HL-60/S4 treated with retinoic acid at 250 ng/mL for 4 days and 3 days (cell line): ENCODE results near the gene RHOV.

Experiments used
- in situ Hi-C: fragments of 300-500 bp; cut with MboI; formaldehyde crosslinking; loops from 2 replicates; pipeline ENCODE4 v1.7.0; 2022; ENCODE audit warnings: low sequenced_read_pairs

The RHOV gene

DNA sequence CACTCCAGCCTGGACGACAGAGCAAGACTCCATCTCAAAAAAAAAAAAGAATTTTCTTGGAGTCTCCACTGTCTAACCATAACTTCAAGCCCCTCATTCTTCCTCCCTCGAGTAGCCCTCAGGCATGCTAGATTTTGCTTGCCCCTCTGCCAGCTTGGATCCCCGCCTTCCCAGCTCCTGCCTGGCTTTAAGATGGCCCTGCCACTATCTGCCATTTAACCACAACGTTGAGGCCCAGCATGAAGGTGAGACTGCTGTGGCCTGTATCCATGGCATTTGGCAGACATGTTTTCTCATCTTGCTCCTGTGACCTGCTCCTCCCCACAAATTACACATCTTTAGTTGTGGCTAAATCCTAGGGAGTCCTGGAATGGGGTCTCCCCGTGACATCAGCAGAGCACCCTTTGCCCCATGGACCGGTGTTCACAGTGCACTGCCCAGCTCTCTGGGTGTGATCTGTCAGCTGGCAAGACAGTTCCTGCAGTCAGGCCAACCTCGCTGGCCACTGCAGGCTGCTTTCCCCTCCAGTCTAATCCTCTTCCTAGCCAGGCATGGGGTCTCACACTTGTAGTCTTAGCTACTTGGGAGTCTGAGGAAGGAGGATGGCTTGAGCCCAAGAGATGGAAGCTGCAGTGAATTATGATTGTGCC is 30.6 kb upstream of the RHOV start:
- in situ Hi-C loops, result loop anchor here (10.0 kb wide), 1 partner anchor 280 kb away; no protein-coding TSS in a partner anchor

DNA sequence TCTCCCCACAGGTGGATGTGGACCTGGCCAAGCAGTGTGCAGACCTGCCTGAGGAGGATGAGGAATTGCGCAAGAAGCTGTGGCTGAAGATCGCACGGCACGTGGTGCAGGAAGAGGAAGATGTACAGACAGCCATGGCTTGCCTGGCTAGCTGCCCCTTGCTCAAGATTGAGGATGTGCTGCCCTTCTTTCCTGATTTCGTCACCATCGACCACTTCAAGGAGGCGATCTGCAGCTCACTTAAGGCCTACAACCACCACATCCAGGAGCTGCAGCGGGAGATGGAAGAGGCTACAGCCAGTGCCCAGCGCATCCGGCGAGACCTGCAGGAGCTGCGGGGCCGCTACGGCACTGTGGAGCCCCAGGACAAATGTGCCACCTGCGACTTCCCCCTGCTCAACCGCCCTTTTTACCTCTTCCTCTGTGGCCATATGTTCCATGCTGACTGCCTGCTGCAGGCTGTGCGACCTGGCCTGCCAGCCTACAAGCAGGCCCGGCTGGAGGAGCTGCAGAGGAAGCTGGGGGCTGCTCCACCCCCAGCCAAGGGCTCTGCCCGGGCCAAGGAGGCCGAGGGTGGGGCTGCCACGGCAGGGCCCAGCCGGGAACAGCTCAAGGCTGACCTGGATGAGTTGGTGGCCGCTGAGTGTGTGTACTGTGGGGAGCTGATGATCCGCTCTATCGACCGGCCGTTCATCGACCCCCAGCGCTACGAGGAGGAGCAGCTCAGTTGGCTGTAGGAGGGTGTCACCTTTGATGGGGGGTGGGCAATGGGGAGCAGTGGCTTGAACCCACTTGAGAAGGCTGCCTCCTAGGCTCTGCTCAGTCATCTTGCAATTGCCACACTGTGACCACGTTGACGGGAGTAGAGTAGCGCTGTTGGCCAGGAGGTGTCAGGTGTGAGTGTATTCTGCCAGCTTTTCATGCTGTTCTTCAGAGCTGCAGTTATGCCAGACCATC is 28.8 kb upstream of the RHOV start:
- in situ Hi-C loops, result loop anchor here (10.0 kb wide), 1 partner anchor 282 kb away; no protein-coding TSS in a partner anchor

DNA sequence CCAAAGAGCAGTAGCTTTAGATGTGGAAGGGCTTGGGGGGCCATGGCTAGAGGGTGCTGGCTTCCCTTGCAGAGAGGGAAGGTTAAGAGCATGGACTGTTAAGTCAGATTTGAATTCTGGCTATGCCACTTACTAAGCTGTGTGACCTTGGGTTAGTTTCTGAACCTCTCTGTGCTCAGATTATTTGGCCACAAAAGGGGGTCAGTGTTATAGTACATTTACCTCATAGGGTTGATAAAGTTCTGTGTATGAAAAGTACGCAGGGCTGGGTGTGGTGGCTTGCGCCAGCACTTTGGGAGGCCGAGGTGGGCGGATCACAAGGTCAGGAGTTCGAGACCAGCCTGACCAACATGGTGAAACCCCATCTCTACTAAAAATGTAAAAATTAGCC is 27.0 kb upstream of the RHOV start:
- in situ Hi-C loops, result loop anchor here (10.0 kb wide), 1 partner anchor 284 kb away; no protein-coding TSS in a partner anchor

DNA sequence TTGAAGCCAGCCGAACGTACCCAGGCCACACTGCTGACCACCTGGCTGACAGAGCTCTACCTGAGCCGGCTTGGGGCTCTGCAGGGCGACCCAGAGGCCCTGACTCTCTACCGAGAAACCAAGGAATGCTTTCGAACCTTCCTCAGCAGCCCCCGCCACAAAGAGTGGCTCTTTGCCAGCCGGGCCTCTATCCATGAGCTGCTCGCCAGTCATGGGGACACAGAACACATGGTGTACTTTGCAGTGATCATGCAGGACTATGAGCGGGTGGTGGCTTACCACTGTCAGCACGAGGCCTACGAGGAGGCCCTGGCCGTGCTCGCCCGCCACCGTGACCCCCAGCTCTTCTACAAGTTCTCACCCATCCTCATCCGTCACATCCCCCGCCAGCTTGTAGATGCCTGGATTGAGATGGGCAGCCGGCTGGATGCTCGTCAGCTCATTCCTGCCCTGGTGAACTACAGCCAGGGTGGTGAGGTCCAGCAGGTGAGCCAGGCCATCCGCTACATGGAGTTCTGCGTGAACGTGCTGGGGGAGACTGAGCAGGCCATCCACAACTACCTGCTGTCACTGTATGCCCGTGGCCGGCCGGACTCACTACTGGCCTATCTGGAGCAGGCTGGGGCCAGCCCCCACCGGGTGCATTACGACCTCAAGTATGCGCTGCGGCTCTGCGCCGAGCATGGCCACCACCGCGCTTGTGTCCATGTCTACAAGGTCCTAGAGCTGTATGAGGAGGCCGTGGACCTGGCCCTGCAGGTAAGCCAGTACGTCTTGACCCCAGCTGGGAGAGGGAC is 26.4 kb upstream of the RHOV start:
- in situ Hi-C loops, result loop anchor here (10.0 kb wide), 1 partner anchor 284 kb away; no protein-coding TSS in a partner anchor

DNA sequence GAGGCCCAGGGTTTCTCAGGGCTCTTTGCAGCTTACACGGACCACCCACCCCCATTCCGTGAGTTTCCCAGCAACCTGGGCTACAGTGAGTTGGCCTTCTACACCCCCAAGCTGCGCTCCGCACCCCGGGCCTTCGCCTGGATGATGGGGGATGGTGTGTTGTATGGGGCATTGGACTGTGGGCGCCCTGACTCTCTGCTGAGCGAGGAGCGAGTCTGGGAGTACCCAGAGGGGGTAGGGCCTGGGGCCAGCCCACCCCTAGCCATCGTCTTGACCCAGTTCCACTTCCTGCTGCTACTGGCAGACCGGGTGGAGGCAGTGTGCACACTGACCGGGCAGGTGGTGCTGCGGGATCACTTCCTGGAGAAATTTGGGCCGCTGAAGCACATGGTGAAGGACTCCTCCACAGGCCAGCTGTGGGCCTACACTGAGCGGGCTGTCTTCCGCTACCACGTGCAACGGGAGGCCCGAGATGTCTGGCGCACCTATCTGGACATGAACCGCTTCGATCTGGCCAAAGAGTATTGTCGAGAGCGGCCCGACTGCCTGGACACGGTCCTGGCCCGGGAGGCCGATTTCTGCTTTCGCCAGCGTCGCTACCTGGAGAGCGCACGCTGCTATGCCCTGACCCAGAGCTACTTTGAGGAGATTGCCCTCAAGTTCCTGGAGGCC is 25.6 kb upstream of the RHOV start:
- in situ Hi-C loops, result loop anchor here (10.0 kb wide), 1 partner anchor 285 kb away; no protein-coding TSS in a partner anchor

DNA sequence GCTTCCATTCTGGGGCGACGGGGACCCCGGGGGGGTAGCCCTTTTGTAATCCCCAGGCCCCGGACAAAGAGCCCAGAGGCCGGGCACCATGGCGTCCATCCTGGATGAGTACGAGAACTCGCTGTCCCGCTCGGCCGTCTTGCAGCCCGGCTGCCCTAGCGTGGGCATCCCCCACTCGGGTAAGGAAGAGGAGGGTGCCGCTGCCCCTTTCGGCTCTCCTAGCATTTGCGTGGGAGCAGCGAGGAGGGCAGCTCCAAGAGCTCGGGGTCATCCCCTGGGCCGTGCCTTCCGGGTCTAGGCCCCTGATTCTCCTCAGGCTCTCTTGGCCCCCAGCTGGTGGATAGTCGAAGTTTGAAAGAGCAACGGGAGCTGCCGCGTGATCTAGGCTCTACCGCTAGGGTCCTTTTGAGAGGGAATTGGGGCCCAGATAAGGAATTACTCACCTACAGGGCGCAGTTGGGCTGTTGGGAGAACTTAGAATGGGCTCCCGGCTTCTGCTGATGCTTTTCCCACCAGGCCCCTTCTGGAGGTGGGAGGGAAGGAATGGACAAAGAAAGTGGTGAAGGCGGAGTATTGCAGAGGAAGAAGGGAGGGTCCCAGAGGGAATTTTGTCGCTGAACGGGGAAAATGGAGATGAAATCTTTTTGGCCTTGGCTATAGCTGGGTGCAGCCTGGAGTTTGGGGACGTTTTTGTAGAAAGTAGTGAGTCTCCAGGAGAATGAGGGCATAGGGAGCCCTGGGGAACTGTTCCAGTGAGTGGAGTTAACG is 20.8 kb upstream of the RHOV start:
- in situ Hi-C loops, result no loop called here

DNA sequence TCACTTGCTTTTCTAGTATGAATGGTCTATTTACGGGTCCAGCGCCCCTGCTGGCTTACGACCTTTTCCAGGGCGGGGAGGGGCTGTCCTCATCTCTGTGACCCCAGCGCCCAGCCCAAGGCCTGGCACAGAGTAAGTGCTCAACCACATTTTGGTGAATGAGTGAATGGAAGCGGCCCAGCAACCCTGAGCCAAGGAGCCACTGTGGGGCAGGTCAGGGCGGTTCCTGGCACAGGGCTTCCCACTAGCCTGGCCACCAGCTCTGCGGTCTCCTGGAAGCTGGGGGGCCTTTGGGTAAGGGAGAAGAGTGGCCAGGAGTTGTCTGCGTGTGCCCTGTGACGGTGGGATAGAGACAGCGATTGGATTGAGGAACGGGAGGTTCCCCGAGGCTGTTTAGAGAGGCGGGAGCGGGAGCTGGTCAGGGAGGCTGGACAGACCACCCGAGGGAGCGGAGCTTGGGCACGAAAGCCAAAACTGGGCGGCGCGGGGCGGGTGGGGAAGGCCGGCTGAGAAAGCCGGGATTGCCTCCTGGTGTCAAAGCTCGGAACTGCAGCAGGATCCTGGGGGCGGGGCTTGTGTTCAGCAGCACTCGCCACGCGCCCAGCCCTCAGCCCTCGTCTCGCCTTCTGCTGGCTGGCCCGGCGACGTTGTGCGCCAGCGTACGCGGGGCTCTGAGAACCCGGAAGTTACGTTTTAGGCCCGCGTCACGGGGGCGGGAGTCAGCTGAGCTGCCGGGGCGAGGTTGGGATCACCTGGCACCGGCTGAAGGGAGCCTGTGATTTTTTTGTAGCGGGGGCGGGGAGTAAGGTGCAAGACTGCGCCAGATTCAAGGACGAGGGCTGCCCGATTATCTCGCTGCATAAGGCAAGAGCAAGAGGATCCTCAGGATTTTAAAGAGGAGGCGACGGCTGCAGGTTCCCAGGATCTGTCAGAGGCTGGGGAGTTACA is 20.0 kb upstream of the RHOV start, which contains the start of gene VPS18:
Gene VPS18 (plus strand): TSS at position 718 of the 948 bp plus-strand sequence. CDS start 319 bp downstream, outside the sequence.
- in situ Hi-C loops, result no loop called here

DNA sequence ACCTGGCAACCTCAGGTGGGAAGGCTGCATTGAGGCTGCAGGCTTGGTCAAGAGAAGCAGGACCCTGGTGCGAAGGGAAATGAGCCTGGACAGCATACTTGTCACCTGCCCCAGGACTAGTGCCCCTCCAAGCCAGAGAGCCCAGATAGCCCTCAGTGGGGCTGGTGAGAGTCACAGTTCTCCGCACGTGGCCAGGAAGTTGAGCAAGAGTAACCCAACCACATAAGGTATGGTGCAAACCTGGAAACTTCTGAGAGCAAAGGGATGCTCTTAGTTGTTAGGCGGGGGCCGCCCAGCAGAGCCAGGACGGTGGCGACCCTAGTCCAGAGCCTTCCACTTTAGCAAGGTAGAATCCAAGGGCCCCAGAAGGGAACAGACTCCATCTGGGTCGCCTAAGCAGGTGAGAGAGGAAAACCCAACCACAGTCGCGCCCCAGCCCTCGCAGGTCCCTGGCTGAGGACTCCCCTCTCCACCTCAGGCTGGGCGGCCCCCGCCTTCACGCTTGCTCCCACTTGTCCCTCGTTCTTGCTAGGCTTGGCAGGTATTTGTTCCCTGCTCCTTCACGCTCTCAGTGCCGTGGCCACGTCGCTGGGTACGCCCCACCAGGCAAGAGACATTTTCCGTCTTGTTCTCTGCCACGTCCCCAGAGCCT is 19.1 kb upstream of the RHOV start:
- in situ Hi-C loops, result no loop called here

DNA sequence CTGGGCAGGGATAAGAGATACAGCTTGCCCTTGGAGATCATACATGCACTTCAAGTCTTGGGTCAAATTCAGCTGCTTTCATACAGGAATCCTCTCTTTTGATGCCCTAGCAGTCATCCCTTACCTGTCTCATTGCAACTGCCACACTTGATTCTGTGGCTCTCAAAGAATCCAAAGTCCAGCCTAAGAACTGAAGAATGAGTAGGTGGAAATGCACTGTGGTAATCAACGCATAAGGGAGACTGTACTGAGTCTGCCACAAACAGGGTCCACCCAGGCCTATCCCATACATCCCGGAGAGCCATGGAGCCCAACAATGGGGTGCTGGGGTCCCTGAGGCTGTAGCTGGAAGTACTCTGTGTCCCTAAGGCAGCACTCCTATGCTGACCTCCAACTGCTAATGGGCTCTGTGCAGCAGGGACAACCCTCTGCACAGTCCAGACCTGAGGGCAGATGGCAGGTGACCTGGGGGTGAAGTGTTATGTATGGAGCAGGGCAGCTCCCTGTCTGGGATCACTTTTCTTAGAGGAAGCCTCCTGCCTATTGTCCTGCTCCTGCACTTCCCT is 18.5 kb upstream of the RHOV start:
- in situ Hi-C loops, result no loop called here

DNA sequence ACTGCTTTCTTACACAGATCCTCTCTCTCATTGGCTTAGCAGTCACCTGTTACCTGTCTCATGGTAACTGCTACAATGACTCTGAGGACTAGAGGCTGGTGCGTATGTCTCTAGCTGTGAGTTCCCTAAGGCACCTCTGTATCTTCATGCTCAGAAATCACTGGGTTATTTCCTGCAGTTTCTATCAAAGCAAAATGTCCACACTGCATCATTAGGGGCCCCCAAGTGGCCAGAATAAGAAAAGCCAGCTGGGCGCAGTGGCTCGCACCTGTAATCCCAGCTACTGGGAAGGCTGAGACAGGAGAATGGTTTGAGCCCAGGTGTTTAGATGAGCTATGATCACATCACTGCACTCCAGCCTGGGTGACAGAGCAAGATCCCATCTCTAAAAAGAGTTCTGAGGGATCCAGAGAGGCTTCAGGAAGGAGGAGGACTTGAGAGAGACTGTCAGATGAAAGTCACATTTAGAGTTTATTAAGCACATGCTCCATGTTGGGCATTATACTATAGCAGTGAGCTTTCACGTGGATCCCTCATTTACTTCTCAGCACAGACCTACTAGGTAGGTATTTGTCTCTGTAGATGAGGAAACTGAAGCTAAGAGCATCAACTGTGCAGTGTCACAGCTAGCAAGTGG is 17.9 kb upstream of the RHOV start:
- in situ Hi-C loops, result no loop called here

DNA sequence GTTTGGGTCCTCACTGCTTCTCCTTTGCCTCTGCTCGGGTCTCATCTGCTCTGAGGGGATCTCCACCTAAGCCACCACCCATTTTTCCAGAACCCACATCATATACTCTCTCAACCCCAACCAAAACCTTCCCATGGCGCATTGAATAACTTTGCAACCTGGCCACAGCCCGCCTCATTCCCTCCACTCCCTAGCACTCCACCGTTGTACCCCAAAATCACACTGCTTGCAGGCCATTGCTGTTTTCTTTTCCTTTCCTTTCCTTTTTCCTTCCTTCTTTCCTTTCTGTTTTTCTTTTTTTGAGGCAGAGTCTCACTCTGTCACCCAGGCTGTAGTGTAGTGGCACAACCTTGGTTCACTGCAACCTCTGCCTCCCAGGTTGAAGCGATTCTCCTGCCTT is 17.1 kb upstream of the RHOV start:
- in situ Hi-C loops, result no loop called here

DNA sequence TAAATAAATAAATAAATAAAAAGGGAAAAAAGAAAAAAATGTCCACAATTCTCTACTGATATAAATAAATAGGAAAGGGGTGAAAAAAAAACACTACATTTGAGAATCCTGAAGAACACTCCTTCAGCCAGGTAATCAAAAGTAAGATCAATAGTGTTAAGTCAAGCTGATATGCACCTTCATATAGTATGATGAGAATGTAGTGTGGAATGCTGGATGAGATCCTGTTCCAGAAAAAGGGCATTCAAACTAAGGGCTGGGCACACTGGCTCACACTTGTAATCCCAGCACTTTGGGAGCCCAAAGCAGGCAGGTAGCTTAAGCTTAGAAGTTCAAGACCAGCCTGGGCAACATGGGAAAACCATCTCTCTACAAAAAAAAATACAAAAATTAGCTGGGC is 15.1 kb upstream of the RHOV start:
- in situ Hi-C loops, result no loop called here

DNA sequence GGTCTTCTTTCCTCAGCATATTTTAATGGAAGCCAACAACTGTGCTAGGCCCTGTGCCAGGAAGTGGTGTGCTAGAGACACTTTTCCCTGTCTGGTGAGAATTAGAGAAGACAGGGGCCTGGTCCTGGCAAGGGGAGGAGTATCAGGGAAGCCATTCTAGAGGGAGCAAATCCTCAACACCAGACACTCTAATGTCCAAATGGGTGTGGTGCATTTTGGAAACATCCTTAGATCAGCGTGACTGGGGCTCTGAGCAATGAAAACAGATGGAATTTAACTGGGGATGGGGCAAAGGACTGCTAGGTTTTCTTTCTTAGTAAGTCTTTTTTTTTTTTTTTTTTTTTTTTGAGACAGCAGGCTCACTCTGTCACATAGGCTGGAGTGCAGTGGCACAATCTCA is 12.6 kb upstream of the RHOV start:
- in situ Hi-C loops, result no loop called here

DNA sequence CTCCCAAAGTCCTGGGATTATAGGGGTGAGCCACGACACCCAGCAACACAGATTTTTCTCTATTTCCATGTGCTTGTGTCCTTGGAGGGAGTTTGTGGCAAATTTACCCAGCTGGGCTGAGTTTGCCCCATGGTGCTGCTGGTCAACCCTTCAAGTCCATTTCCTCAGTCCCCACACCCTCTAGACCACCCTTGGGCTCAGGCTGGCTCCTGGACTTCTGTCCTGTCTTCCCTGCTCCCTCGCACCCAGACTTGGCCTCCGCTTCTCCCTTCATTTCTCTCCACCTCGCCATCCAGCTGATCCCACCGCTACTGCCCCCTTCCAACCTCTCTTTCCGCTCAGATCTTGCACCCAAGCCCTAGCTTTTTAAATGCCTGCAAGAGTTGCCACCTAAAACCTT is 7.3 kb upstream of the RHOV start:
- in situ Hi-C loops, result no loop called here

DNA sequence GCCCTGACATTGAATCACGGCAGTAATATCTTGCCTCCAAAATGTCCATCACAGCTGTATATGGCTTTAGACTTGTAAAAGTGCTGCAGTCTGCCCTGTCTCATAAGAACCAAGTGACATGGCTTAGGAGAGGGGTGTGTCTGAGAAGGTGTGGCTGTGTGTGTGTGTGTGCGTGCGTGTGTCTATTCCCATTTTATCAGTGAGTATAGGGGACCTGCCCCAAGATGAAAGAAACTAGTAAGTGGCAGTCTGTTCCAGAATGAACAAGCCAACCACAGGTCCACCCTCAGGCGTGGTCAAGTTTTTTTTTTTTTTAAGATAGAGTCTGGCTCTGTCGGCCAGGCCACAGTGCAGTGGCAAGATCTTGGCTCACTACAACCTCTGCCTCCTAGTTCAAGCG is 5.6 kb upstream of the RHOV start:
- in situ Hi-C loops, result no loop called here

DNA sequence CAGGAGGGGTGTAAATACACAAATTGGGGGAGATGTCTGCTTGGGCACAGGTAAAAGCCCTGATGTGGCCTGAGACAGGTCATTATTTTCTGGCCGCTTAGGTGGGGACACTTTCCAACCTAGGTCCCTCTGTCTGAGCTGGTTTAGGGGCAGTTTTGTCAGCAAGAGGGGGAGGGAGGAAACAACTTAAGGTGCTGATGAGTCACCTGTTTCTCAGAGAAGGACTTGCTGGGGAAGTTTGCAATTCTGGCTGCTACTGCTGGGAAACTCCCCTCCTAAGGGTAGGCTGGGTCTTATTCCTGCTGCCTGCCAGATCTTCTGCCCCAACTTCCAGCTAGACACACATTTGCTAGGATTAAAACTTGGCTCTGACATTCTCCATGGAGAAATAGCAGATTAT is 4.8 kb upstream of the RHOV start:
- in situ Hi-C loops, result no loop called here

DNA sequence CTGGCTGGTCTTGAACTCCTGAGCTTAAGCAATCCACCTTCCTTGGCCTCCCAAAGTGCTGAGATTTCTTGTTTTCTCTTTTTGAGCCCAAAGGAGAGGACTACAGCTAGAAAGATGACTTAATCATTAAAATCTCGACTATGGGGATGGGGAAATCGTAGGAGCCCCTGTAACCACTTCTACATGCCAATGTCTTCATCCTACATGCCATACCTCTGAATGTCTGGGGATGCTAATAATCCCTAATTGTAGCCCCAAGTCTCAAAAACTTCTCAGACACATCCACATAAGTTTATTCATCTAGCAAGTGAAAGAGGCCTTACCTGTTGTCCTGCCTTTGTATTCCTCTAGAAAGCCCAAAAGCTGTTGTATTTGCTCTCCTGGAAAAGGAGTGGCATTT is 3.7 kb upstream of the RHOV start:
- in situ Hi-C loops, result no loop called here
